PC-9 (cell line): ENCODE results near the gene ZNF155.

Experiments used
- CTCF ChIP-seq: fragments of 200-600 bp; sonication (generic); conservative IDR thresholded peaks from 2 replicates; pipeline ENCODE4 v1.6.1; 2017; ENCODE audit warnings: mixed run types, antibody characterized with exemption, mild to moderate bottlenecking, moderate library complexity
- EZH2 ChIP-seq: fragments of 200-600 bp; sonication (generic); IDR thresholded peaks from 2 replicates; pipeline ENCODE4 v1.8.0; 2017; ENCODE audit warnings: antibody characterized with exemption, low read depth

- TF ChIP-seq CTCF (no peak), EZH2 (no peak)
Observed at GRCh38 chr19:43936188-43936587, 47.8 kb upstream of the ZNF155 start.
